HG02884 (cell line): Measurements from ENCODE around the gene ENTREP3.

Source experiments
- ATAC-seq: cut with Tn5 transposase; IDR thresholded peaks from one replicate; pipeline ENCODE4 v1.9.1; 2021; ENCODE audit warnings: mild to moderate bottlenecking, moderate library complexity; ENCODE audit not compliant: unreplicated experiment

ENTREP3 gene

DNA sequence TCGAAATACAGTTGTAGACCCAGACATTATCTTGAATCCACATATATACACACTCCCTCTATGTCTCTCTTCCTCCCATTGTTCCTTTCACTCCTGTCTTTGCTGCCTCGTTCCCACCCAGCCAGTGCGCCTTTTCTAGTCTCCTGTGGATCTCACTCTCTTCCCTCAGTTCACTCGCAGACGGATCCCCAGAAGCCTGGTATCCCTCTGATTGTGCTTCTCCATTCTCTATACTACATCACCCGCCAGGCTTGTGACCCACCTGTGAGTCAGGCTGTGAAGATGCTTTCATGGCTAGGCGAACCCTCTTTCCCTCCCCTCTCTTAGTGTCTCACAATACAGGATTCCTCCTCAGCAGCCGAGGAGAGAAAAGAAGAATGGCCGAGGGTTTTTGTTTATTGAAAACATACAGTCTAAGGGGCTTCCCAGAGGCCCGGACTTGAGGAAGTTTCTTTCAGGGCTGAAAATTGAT, 23.4 kb upstream of the ENTREP3 start:
- ATAC-seq: no peak

DNA sequence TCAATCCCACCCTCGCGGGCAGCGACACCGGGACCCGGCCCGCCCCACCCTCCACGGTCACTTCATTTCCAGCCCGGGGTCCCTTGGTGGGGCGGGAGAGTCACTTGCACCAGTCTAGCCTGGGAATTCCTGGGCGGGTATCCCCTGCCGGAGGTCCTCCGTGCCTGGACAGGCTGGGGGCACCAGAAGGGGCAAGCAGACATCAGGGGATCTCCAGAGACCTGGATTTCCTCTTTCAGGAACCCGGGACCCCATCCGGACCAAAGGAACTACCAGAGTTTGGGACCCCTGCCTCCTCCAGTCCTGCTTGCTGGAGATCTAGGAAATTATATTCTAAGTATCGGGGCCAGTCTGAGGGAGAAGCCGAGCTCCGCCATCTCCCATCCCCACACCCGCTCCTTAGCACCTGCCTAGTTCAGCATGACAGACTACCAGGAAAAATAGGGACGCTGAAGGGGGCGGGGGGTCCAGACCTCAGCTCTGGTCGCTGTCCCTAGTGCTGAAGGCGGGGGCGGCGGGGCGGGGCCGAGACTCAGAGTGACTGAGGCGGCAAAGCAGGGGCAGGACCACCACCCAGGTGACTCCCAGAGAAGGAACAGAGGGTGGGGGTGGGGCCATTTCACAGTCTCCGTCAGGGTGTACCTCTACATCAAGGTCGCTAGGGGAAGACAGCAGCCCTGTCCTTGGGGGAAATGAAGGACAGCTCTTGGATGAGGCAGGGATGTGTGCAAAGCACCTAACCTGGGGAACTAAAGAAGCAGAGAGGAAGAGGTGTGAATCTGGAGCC, 22.8 kb upstream of the ENTREP3 start:
- no peak for ATAC-seq

DNA sequence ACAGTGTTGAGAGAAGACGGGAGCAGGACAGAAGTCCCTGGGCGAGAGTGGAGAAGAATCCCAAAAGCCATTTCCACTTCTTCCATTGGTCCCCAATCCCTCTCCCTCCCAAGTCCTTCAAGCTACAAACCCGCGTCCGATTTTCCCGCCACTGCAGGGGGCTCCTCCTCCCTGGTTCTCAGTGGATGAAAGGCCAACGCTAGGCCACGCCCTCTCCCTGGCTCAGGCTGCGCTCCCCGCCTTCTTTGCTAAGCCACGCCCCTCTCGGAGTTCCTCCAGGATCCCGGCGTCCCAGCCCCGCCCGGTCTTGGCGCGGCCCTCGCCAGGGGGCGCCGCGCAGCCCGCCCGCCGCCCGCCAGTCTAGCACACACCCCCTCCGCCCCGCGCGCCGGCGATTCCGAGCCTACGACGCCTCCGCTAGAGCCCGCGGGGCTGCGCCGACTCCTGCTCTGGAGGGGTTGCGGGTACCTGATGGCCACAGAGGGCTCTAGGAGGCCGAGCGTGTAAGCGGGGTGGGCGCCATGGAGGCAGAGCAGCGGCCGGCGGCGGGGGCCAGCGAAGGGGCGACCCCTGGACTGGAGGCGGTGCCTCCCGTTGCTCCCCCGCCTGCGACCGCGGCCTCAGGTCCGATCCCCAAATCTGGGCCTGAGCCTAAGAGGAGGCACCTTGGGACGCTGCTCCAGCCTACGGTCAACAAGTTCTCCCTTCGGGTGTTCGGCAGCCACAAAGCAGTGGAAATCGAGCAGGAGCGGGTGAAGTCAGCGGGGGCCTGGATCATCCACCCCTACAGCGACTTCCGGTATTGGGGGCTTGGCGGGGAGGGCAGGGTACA, 22.0 kb upstream of the ENTREP3 start, which contains the start of gene HCN3:
Gene HCN3 (plus strand): TSS at position 394 of the 832 bp plus-strand sequence. CDS start 128 bp downstream, at position 522.
- peak; percentile 50 for ATAC-seq

DNA sequence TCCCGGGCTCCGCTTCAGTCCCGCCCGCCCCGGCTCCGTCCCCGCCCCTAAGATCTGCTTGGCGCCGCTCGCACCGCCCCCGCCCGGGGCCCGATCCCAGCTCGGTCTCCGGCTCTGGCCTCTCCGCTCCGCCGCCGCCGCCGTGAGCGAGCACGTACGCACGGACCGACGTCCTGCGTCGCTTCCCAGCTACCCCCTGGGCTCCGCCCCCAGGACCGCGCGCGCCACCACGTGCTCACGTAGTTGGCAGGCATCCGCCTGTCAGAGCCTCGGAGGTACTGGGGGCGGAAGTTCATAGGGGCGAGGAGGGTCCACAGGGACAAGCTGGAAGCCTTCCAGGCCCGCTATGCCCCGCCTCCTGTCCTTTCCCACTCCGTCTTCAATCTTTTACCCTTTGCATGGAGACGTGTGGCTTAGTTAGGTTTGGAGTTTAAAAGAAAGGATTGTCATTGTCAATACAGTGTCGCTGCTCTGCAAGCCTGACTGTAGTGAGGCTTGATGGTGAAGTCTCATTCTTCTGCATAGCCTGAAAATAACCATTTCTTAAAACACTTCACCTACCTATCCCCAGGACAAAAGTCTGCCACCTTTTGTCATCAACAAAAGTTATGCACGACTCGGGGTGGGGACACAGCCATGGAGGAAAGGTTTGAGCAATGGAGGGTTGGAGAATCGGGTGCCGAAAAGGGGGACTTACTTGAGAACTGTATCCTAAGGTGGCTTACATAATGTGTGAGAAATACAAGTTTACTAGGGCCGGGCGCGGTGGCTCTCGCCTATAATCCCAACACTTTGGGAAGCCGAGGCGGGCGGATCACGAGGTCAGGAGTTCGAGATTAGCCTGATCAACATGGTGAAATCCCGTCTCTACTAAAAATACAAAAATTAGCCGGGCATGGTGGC, 18.3 kb upstream of the ENTREP3 start, which contains the start of gene CLK2:
Gene CLK2 (minus strand): TSS at position 162 of the 903 bp plus-strand sequence. CDS start 2,527 bp downstream, outside the sequence.
- ATAC-seq: peak; percentile 74

DNA sequence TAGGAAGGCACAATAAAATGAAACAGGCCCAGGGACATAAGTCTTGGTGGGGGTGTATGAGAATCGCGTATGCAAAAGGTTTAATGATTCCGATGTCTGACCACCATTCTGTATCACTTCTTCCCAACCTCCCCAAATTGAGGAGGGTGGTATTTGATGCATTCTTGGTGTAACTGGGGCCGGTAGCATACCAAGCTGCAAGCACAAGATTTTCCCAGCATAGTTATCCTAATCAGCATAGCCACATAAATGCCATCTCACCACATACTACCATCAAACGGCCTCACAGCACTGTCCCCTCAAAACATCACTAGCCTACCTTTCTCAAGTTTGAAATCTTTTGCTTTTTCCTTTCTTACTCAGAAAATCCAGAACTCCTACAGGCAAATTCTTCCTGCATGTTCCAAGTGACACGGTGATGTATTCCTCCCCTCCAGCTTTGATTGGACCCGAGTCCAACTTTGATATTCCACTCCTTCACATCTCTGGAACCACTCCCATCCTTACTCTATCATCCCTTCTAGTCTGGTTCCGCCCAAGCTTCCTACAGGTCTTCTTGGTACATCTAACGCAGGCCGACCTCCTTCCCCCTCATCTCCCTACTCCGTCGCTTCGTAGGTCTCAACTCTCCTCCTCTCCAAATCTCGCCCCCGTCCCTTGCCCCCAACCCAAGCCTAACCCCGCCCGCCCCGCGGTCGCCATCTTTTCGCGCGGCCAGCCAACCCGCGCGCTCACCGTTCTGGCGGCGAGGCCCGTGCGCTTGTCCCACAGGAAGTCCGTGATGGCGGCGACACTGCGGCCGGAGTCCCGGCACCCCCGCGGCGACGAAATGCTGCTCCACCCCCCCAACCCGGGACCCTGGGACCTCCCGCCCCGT, 17.4 kb upstream of the ENTREP3 start:
- peak; percentile 20 for ATAC-seq

DNA sequence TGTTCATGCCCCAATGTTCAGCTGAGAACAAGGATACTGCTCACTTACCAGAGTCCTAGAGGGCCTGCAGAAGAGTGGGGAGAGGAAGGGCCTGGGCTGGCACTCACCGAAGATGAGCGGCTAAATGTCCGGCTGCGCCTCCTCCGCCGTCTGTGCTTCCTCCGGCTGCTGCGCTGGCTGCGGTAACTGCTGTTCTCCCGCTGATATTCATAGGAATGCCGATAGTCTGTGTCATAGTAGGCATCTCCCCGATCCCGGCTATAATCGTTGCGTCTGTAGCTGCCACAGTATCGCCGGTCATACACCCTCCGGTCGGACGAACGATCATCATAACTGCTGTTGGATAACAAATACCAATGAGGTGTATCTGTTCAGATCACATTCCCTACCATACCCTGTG, 14.1 kb upstream of the ENTREP3 start:
- no peak for ATAC-seq

DNA sequence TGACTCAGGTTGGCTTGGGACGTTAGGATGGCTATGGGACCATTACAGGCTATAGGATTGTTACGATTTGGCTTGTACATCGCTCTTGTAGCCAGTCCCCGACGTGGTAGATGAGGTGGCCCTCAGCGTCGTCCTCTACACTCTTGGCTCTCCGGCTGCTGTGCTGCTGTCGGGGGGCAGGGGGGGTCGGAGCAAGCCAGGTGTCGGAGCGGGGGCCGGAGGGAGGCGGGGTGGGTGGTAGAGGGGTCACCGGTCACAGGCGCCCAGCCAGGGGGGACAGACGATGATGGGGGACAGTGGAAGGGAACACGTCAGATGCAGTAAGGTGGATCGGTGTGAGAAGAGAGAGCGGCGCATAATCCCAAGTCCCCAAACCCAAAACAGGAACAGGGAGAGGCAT, 13.3 kb upstream of the ENTREP3 start:
- ATAC-seq: no peak

DNA sequence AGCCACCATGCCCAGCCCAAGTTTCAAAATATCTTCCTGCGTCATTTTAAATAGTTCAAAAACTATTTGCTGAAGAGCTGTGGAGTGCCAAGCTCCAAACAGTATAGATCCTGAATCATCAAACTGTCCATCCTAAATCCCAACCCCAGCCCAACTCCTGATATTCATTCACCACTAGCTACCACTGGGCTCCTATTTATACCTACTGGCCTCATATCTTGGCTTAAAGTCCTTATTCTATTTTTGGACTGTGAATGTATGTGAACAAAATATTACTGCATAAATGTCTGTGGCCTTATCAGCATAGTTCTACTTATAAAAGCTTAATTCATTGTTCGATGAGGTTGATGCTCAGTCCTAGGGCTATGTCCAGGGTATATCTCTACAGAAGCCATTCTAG, 12.1 kb upstream of the ENTREP3 start:
- no peak for ATAC-seq

DNA sequence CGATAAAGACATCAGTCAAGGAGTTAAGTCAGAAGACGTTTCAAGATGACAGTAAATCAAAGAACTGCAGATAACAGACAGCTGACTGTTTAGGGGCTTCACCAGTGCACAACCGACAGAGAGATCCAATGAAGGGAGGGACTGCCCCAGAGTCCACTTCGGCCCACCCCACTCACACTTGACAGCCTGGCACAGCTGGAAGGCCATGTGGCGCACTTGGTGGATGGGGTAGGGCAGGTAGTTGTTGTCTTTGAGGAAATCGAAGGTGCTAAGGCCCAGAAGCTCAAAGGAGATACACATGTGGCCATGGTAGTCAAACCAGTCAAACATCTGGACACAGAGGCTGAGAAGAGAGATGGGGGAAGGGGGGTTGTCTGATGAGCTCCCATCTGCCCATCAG, 11.3 kb upstream of the ENTREP3 start:
- no peak for ATAC-seq

DNA sequence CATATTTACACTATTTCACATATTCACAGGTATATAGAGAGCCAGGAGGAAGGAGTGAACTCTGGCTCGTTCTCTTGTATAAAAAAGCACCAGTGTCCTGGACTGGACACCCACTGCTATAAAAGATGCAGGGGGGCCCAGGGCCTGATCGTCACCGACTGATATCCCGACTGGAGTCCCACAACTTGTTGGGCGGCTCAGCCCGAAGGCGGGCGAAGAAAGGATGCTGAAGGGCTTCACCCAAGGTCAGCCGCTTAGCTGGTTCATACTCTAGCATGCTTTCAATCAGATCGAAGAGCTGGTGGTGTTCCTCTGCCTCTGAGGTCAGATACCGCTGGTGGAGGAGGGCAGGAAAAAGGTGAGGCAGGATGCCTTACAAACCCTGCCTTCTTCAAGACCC, 7.8 kb upstream of the ENTREP3 start:
- no peak for ATAC-seq

DNA sequence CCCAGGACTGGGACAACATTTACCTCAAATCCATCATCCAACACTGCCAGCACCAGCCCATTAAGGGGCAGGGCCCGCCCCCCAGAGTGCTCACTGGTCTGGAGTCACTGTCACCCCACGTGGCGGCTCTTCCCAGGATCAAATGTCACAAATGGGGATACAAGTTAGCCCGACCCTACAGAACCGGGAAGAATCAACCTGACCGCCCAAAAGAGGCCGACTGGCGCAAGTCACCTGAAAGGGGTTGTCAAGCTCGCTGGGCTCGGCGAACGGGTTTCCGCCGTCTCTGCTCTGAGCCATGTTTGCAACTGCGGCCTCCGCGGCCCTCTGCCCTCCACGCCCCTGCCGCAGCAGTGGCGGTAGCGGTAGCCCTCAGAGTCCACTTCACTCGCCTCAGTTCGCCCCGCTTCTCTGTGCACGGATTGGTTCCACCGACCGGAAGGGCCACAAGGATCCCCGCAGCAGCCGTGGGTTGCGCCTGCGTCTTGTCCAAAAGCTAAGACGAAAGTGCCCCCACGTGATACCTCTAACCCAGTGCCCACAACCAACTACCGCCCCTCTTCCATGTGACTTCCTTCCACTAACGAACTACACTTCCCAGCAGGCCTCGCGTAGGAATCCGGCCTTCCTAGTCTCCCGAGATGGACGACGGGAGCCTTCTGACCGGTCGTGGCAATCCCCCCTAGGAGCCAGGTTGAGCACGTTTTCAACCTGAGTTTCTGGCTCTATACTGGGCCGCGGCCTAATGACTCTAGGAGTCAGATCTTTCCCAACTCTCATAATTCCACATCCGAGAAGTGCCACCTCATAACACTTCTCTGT, 6.8 kb upstream of the ENTREP3 start, which contains the start of gene SCAMP3:
Gene SCAMP3 (minus strand): TSS at position 509 of the 822 bp plus-strand sequence. CDS start 209 bp downstream, at position 300.
- ATAC-seq: peak; percentile 93

DNA sequence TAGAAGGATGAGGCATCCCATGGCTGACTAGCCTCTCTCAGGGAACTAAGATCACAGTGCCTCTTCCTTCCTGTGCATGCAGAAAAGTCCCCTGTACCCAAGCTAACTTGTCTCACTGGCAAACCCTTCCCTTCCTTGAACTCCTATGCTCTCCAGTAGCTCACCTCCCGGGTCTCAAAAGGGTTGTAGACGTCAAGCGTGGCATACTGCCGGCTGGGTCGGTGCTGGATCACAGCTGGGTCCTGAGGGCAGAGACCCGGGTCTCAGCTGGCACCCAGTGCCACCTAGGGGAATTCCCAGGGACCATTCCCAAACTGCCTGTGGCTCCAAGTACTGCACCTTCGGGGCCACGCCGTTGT, 6.2 kb upstream of the ENTREP3 start:
- ATAC-seq: no peak

DNA sequence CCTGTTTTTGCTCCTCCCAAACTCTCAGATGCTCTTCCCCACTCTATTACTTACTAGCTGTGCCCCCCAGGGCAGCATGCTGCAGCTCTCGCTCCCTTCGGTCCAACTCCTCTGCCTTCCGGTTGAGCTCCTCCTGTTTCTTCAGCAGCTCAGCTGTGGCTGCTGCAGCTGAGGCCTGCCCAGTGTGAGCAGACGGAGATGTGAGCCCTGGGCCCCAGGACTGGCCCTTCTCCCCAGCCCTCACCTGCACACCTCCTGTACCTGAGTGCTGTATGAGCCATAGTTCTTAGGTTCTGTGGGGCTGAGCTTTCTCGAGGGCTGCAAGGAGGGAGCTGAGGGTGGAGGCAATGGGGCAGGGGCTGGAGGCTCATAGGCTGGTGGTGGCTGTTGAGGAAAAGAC, 5.0 kb upstream of the ENTREP3 start:
- no peak for ATAC-seq

DNA sequence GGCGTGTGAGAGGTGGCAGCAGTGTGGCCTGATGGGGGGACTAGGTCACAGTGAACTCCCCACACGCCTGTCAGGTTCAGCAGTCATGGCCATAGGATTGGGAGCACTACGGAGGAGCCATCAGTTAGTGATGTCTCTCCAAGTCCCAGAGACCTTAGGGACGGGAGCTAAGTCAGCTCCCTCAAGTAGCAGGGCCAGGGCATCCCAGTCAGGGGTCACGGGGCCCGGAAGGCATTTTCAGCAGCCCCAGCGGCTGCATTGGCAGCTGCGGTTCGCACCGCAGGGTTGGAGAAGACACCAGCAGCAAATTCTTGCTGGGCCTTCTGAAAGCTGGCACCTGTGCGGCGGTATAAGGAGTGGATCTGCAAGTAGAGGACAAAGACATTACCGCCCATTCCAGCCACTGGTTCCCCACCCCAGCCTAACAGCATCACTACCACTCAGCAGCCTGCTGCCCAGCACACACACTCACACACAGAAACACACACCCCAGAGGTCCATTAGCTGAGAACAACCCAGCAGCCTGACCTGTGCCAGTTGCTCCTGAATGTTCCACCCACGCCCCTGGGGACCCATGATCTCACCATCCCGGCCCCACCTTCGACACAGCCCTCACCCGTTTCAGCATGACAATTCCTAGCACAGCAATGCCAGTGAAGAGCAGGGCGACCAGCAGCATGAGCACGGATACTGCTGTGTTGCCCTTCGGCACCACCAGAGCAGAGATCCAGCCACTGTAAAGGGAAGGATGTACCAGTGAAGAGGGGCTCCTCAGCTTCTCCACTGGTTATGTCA, 972 bp upstream of the ENTREP3 start:
- no peak for ATAC-seq

DNA sequence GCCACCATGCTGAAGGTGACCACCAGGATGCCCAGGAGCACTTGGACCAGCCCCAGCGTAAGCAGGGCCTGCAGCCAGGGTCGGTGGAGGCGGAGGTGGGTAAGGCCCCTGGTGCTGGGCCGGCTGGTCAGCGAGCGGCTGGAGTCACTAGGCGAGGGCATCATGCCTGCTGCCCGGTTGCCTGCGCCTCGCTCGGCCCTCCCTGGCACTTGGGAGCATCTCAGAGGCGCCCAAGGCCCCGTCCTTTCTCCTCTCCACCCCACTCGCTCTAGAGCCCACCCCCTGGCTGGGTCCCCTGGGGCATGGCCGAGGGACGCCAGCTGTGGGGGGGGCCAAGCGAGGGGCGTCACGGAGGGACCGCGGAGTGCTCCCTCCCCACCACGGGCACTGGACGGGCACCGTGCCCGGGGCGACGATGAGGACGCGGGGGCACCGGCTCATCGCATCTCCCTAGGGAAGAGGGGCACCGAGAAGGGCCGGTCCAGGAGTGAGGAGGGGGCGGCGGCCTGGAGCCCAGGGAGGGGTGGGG, 505 bp downstream of the ENTREP3 start:
- no peak for ATAC-seq

DNA sequence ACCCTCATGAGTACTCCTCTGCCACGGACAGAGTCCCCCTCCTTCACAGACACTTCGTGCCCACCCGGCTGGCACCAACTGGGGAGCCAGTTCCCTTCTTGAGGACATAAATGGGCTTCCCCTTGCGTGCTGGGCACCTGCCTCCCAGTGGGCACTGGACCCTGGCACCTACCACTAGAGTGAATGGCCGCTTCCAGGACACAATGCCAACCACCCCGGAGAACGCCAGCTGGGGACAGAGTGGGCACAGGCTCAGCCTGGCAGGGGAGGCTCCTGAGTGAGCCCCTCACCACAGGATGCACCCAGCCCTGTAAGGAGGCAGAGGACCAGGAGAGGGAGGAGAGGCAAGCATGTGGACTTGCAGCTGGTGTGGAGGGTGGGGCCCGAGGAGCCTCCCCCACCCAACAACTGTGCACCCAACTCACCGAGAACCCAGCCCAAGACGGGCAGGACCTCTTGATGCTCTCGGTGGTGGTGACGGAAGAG, 1.0 kb downstream of the ENTREP3 start:
- no peak for ATAC-seq

DNA sequence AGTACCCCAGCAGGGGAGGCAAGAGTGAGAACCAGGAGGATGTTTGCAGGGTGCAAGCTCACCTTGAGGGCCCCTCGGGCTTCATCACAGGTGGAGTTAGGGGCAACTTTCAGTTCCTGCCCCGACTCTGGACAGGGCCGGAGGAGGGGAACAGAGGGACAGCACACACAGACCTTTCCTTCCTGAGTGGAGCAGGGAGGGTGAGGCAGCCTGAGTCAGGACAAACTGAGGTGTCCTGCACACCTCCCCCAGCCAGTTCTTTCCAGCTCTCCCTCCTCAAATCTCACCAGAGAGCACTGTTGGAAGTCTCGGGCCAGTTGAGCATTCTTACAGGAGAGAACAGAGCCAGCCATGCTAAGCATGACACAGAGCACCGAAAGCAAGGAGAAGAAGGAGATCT, 1.5 kb downstream of the ENTREP3 start:
- no peak for ATAC-seq

DNA sequence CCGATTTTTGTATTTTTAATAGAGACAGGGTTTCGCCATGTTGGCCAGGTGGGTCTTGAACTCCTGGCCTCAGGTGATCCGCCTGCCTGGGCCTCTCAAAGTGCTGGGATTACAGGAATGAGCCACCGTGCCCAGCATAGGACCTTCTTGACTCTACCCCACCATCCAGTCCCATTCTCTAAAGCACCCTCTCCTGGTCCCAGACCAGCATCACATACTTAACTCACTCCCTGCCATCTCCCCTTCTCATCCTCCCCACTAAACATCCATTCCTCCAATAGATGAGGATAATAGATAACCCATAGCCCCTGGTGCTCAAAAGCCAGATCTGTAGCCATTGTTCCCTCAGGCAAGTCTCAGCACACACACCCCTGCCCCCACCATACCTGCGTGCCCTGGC, 2.1 kb downstream of the ENTREP3 start:
- ATAC-seq: no peak
